ENCODE data around the gene TPST1.
"Not testable (repeated sequence)": the region's sequence is repeated elsewhere in the genome, so short reads cannot be mapped to it uniquely, and the experiment has no call there.

Gene TPST1

DNA sequence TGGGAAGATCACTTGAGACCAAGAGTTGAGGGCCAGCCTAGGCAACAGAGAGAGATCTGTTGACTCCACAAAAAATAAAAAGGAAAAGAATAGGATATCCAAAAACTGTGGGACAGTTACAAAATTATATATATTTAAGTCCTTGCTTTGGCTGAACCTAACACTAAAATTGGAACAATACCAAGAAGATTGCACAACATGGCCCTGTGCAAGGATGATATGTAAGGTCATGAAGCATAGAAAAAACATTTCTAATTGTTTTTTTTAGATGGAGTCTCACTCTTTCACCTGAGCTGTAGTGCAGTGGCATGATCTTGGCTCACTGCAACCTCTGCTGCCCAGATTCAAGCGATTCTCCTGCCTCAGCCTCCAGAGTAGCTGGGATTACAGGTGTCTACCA, 139.0 kb downstream of the TPST1 start:
- no peak for DNase-seq

DNA sequence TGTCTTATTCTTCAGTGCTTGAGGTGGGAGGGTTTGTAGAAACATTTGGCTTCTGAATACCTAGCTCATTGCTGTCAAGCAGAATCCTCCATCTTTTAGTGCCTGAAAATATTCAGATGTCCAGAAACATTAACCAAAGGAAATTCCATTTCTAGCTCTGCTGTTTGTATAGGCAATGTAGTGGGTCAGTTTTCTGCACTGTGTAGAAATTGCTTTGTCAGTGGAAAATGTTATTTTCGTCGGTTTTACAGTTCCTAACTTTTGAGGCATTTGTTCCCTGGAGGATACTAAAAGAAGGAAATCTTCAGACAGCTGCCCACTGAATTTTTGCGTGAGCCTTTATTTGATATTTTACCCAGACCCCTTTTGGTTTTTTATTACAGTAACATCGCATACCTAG, 143.4 kb downstream of the TPST1 start:
- DNase-seq: no peak

DNA sequence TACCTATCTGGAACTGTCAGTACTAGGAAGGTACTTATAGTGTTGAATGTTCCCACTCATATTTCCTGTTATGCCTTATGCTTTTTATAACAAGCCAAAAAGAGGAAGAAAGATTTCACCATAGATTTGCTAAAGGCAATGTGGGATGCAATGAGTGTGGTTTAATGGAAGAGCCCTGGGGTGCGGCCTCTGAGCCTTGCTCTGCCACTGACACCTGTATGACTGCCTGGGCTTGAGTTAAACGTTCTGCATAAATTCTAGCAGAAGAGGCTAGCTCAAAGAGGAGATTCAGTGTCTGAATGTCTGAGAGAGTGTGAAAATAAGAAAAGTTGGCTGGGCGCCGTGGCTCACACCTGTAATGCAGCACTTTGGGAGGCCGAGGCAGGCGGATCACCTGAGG, 143.8 kb downstream of the TPST1 start:
- no peak for DNase-seq

DNA sequence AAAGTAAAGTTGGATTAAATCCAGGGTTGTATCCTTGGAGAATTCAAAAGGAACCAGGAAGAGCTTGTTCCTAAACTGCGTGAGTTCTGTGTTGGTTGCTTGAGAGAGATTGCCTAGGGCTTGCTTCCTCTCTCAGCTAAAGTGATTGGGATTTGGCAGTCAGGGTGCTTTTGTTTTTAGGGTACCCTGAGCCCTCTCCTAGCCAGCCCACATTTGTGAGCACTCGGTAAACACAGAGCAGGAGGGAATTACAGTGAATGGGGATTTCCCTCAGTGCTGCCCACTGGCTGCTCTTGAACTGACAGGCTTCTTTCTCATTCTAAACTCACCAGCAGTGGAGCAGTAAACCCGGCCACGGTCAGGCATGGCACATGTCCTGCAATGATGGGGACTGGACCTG, 146.9 kb downstream of the TPST1 start:
- no peak for DNase-seq

DNA sequence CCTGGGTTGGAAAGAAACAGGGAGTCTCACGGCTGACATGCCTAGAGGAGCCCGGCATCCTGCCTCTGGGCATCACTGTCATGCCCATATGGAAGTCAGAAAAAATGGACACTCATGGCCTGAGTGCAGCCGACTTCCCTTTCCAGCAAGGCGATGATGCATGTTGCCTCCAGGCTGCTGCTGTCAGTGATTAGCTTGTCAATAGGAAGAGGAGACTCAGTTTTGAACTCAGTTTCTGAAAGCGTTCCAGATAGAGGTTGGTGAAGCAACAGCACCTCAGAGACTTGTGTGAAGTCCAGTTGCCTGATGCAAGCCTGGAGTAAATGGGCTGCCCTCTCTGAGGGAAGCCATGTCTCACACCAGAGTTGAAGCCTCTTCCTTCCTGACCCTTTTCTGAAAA, 148.4 kb downstream of the TPST1 start:
- DNase-seq: no peak

DNA sequence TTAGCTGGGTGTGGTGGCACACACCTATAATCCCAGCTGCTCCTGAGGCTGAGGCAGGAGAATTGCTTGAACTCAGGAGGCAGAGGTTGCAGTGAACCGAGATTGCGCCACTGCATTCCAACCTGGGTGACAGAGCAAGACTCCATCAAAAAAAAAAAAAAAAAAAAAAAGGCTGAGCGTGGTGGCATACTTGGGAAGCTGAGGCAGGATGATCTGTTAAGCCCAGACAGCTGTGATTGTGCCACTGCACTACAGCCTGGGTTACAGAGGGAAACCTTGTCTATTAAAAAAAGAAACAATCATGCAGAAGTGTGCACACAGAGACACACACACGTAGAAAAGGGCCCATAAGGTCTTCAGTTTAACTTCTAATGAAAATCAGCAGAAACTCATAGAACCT, 150.6 kb downstream of the TPST1 start:
- no peak for DNase-seq

DNA sequence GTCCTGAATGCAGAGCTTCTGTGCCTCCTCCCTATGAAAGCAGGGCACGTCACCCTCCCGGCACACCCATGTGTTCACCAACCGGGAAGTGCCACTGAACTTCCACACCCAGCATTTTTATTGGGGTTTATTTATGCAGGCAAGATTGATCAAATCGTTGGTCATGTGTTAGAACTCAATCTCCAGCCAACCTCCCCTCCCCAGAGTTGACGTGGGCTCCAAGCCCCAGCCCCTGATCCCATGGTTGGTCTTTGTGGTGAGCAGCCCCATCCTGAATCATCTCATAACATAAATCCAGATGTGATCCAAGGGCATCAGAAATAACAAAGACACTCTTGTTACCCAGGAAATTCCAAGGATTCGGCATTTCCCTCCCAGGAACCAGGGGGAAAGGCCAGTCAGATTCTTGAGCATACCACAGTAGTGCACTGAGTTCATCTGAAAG, 151.2 kb downstream of the TPST1 start:
- DNase-seq: no peak

DNA sequence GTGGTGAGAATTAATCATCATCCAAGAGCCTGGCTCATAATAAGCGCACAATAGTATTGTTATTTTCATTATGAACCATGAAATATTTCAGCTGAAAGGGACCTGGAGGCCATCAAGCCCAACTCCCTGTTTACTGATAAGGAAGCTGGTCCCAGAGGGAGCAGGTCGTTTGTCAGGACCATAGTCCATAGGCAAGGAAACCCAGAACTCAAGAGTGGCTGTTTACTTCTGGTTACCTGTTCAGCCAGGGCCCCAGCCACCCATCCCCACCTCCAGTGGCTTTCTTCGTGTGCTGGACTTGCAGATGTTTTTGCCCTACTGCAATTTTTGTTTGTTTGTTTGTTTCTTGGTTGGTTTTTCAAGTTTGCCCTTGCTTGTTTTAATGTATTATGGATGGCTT, 152.0 kb downstream of the TPST1 start:
- DNase-seq: no peak

DNA sequence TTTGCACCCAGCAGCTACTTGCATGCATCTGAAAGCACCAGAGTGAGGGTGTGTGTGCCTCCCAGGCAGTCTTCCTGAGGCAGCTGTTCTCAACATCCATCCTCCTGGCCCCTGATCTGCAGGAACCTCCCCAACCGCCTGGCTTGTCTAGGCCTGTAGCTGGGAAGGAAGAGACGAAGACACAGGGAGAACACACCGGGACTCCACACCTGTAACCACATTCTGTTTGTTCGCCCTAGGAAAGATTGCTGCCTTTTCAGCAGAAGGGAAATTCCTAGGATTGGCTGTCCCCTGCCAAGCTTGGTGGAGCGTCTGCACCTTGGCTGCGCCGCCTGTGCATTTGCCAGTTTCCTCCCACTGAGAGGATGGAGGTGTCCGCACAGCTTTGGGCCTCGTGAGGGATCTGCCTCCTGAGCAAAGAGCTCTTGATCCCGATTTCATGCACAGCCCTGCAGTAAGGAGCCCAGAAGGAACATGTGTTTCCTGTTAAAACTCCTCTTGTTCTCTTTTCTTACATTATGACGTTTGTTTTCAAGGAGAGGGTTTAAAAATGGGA, 154.6 kb downstream of the TPST1 start:
- no peak for DNase-seq

DNA sequence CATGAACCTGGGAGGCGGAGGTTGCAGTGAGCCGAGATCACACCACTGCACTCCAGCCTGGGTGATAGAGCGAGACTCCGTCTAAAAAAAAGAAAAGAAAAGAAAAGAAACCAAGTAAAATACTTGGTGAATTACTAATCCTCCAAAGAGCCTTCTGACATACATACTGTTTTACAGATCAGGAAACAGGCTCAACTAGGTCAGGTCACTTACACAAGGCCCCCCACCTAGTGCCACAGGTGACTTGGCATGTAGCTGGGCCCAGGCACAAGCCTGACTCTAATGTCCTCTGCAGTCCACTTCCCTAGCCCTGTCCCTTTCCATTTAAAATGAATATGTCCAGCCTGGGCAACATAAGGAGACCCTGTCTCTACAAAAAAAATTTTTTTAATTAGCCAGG, 157.0 kb downstream of the TPST1 start:
- no peak for DNase-seq

DNA sequence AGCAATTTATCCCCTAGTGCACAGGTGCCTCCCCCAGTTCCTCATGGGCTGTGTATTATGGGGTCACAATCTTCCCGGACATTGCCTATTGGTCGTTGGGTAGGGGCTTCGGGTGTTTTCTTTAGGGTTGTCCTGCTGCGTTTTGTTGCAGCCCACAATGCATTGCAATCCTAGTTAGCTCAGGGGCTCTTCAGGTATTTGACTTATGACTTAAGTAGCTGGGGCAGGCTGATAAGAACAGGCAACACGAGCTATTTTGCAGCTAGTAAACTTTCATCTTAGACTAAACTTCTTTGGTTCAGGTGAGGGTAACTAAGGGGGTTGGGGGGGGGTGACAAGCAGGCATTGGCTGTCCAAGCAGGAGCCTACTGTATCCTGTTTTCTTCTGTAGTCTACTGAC, 158.5 kb downstream of the TPST1 start:
- DNase-seq: no peak

DNA sequence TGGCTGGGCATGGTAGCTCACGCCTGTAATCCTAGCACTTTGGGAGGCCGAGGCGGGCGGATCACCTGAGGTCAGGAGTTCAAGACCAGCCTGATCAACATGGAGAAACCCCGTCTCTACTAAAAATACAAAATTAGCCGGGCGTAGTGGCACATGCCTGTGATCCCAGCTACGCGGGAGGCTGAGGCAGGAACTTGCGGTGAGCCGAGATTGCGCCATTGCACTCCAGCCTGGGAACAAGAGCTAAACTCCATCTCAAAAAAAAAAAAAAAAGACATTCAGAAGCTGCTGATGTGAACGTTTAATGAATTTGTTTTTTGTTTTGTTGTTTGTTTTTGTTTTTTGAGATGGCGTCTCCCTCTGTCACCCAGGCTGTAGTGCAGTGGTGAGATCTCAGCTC, 159.9 kb downstream of the TPST1 start:
- not testable (repeated sequence) for DNase-seq

DNA sequence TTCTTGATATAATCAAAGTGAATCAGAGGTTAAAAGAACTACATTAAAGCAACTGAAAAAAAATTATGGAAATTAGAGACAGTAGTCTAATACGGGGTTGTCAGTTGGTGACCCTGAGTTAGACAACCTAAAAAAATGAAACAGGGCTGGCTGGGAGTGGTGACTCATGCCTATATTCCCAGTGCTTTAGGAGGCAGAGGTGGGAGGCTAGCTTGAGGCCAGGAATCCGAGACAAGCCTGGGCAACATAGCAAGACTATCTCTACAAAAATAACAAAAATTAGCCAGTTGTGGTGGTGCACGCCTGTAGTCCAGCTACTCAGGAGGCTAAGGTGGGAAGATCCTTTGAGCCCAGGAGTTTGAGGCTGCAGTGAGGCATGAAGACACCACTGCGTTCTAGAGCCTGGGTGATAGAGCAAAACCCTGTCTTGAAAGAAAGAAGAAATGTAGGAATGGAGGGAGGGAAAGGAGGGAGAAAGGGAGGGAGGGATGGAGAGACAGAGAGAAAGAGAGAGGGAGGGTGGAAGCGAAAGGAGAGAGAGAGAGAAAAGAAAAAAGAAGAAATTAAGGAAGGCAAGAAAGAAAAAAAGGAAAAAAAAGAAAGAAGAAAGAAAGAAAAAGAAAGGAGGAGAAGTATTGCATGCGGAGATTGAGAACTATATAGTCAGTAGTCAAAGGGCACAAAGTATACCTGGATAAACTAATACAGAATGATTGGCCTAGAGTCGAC, 166.1 kb downstream of the TPST1 start:
- DNase-seq: no peak

DNA sequence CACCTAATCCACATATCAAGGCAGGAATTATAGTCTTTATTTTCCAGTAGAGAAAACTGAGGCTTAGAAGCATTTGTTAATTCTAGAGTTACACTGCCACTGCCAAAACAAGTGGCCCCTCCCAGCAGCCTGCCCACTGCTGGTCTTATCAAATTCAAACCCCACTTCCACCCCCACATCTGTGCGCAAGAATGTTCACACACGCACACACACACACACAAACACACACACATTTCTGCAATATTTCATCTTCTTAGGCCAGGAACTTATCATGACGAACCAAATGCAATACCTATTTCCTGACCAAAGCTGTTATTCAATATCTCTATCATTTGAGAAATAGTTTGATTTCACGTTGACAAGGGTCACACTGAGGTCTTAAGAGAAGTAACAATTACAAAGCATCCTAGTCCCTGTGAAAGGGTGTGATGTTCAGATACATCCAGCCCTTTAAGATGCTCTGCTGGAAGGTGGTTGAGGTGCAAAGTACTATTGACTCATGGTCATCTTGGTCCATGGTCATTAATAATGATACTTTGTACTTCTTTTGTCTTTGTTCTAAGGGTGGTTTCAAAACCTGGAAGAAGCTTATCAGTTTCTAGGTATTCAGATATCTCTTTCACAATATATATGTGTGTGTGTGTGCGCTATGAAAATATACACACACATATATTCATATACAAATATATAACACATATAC, 169.2 kb downstream of the TPST1 start:
- not testable (repeated sequence) for DNase-seq

DNA sequence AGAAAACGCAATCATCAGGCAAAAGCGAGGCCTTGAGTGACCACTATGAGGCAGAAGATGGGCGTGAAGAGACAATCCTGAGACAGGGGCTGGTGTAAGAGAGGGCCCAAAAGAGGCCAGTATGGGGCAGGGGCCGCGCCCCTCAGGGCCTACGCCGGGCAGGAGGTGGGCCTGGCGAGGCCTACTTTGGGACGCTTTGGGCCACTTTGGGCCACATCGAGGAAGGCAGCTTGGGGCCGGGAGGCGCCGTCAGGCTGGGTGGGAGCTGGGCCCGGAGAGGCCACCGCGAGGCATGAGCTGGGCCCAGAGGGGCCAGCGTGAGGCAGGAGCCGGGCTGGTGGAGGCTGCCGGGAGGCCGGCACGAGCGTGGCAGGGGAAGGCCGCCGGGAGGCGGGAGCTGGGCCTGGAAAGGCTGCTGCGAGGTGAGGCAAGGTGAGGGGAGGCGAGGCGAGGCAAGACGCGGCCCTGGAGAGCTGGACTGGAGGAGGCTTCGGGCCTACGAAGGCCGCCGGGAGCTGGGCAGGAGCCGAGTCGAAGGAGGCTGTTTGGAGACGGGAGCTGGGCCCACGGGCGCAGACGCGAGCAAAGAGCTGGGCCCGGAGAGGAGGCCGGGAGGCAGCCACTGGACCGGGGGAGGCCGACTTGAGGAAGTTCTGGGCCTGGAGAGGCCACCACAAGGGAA, 171.3 kb downstream of the TPST1 start:
- DNase-seq: no peak

DNA sequence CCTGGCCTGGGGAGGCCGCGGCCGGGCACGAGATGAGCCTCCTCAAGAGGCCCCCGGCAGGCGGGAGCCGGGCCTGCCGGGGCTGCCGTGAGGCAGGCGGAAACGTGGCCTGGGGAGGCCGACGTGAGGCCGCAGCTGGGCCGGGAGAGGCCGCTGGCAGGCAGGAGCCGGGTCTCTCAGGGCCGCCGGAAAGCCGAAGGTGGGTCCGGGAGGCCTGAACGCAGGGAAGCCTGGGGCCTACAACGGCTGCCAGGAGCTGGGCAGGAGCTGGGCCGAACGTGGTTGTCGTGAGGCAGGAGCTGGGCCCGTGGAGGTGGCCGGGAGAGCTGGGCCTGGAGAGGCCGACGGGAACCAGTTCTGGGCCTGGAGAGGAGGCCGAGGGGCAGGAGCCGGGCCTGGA, 171.9 kb downstream of the TPST1 start:
- no peak for DNase-seq

DNA sequence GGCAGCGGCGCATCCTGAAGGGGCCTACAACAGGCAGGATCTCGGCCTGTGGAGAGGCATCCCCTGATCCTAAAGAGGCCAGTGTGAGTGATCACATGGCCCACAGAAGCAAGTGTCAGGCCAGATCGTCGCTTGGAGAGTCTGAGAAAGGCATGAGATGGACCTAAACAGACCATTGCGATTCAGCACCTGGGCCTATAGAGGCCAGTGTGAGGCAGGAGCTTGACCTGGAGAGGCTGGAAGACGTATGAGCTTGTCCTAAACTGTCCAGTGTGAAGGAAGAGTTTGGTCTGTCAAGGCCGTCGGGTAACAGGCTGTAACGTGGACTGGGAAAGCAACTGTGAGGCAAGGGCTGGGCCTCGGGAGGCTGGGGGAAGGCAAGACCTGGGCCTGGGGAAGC, 172.6 kb downstream of the TPST1 start:
- no peak for DNase-seq

DNA sequence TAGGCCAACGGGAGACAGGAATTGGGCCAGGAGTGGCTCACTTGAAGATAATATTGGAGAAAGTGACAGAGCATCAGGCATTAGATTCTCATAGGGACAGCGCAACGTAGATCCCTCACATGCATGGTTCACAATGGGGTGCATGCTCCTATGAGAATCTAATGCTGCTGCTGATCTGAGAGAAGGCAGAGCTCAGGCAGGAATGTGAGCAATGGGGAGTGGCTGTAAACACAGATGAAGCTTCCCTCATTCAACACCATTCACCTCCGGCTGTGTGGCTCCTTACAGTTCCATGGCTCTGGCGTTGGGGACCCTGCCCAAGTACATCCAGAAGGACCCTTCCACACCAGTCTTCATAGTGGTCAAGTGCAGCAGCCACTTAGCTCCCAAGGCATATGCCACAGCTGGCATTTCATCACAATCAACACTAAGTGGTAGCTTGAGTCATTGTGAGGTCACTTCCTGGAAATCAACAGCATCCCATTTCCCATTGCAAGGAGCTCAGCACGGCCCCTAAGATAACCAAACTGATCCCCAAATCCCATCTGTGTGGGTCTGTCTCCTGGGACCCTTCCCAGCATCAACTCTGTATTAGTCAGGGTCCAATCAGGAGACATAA, 174.5 kb downstream of the TPST1 start:
- DNase-seq: no peak

DNA sequence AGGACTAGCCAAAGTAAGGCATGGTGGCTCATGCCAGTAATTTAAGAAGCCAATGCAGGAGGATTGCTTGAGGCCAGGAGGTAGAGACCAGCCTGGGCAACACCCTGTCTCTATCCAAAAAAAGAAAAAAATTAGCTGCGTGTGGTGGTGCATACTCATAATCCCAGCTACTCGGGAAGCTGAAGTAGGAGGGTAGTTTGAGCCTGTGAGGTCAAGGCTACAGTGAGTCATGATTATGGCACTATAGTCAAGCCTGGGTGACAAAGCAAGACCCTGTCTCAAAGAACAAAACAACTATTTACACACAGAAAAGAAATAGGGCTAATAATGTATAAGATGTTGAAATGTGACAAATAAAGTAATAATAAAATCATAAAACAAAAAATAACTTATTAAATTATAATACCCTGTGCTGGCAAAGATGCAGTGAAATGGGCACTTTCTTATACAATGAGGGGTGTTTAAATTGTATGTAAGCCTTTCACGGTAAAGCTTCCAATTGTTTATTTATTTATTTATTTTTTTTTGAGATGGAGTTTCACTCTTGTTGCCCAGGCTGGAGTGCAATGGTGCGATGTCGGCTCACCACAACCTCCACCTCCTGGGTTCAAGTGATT, 175.2 kb downstream of the TPST1 start:
- DNase-seq: no peak

DNA sequence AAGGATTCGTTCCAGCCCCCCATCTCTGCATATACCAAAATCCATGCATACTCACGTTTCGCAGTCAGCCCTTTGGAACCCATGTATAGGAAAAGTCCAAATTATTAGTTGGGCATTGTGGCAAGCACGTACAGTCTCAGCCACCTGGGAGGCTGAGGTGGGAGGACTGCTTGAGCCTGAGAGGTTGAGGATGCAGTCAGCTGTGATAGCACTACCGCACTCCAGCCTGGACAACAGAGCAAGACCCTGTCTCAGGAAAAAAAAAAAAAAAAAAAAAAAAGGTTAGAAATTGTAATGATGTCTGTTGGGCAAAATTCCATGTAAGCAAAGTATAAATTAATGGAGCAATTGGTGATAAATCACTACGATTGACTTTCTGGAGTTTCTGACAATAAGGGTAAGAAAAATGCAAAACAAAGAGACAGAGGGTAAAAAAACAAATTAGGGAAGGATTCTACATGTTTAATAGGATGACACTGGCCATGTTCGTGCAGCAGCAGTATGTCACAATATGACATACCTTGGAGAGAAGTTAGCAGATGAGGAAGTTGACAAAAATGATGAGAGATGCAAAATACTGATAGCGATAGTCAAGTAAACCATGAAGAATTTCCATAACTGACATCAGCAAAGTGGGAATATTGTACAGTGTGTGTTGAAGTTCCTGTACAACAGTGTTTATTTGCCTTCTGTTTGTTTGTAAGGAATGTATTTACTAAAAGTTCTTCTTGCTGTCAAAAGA, 177.2 kb downstream of the TPST1 start:
- not testable (repeated sequence) for DNase-seq

DNA sequence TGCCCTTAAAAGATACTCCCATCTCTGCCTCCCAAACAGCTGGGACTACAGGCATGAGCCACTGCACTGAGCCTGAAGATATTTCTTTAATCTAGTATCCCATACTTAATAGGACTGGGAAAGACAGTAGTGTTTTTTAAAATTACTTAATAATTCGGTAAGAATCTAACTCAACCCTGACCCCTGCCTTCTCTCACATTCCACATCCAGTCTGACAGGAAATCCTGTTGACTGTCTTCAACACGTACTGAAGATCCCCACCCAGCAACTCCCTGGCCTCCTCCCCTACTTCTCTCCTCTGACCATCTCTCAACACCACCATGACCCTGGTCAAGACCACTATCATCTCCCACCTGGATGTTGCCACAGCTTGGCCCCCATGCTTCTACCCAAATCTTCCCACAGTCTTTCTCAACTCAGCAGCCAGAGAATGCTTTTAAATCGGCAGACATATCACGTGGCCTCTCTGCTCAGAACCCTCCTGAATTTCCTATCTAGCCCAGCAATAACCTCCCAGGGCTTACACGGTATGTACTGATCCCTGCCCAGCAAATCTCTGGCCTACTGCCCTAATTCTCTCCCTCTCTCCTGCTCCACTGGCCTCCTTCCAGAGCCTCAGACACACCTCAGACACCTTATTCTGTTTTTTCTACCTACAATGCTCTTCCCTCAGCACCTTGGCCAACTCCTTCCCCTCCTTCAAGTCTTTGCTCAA, 180.2 kb downstream of the TPST1 start:
- DNase-seq: not testable (repeated sequence)

All from activated T-cell treated with anti-CD3 and anti-CD28 coated beads, Interleukin-2, amount 50 U/mL, for 1 hour (primary cell).